DMS79 treated with DMSO at 0.1 percent for 48 hours (cell line): Measurements from ENCODE around the gene PDGFC.

Experiments used
- DNase-seq: peaks from one replicate; lab custom pipeline; 2025; lab: John Stamatoyannopoulos, UW

Gene PDGFC

DNA sequence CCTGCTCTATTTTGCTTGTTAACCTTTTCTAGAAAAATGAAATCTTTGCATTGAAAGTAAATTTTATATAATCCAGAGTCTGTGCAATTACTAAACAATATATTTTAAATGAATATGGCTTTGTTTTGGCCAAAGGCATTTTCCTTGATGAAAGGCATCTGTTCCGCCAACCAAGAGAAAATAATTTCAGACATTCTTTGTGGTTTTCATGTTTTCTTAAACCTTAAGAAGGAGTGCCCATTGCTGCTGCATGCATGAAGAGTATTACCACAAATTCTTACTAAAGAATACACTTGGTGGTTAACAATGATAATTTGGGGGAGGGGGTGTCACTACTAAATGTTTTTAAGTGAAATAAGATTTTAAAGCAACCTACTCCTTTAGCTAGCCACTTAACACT lies 2.7 kb upstream of the PDGFC start:
- DNase-seq, result no peak

DNA sequence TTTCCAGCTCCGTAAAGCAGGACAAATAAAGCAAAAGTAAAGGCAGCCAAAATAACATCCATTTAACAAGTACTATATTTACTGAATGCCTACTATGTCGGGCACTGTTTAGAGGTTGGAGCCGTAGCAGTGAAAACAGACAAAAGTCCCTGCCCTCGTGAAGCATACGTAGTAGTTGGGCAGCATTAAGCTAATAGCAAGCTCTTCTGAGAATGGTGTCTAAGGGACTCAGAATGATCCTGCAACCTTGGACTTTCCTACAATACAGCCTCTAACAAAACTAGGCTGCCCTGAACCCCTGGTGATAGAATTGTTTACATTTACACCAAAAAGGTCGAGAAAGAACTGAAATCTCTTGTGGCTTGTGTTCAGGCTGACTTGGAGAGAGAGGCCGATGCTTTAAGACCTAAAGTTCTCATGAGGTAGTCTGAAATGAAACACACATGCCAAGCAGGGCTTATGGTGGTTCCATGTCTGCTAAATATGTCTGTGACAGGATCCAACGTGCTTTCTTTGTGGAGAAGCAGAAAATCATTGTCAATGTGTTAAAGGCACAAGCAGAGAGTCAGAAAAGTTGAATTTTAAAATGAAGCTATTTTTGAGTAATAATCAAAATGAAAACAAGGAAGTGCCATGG lies 898 bp upstream of the PDGFC start:
- no peak for DNase-seq

DNA sequence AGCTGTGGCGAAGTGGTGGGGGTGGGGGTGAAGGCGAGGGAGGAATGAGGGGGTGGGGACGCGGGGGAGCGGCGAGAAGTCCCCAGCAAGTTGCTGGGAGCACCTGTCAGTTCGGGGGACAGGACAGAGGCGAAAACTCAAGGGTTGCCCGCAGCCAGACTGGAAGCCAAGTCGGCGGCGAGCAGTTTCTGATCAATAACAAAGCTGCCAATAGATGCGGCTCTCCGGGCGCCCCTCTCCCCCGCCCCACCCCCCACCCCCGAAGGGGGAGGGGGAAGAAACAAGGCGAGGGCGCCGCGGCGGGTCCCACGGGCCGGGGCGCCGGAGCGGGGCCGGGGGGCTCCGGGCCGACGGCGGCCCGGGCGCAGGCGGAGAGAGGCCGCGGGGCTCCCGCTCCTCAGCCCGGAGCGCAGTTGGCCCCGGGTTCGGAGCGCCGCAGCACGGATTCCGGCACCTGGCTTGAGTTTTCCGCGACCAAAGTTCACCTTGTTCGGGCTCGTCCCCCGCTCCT lies 379 bp downstream of the PDGFC start:
- DNase-seq, result no peak

DNA sequence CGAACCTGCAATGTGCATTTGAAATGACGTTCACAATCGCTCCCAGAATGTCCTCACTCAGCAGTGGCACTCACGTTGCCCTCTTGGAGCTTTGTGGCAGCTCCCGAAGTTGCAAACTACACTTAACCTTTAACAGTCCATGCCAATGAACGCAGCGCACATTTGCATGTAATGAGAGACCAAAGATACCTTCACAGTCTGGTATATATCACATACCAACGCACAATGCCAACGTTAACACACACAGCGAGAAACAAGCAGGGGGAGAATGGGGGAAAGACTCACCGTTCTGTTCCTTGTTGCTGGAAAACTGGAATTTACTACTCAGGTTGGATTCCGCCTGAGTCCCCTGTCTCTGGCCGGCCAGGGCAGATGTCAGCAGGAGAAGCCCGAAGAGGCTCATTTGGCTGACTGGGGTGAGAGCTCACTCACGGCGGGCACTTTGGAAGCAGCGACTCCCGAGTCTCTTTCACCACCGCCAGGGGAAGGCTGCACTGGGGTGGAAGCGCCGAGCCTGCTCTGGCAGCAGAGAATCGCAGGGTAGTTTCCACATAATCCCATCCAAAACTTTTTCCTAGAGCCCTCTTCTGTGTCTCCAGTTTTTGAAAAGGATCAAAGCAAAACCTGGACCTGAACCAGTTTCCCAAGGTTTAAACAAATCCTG lies 966 bp downstream of the PDGFC start:
- peak; percentile 35 for DNase-seq

DNA sequence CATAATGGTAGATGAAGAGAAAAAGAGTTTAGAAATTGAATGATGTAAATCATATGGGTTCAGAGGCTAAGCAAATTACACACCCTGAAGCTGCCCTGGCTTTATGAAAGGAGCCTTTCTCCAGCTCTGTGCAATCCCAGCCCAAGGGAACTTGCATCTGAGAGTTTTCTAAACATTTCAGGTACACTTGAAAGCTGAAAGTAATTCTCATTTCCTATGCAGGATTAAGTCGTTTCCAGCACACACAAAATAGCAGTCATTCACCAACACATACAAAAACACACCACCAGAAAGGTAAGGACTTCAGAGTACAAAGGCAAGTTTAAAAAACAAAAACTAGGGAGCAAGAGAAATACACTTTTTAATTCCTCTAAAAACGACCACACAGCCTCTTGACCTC lies 1.7 kb downstream of the PDGFC start:
- no peak for DNase-seq

DNA sequence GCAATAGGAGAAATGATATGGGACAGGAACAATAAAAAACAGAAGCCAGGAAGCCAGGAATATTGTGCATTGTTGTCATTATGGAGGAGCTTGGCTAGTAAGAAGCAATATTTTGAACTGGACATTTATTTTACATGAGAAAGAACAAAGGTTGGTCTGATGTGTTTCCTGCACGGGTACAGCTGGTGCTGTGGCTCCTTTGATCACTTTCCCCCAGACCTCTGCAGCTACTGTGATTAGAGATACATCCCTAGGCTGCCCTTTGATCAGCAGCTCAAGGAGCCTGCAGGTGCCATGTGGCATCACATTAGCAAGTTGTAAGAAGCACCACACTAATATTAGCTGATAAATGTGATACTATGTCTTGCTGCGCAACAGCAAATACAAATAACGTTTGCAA lies 2.5 kb downstream of the PDGFC start:
- no peak for DNase-seq

DNA sequence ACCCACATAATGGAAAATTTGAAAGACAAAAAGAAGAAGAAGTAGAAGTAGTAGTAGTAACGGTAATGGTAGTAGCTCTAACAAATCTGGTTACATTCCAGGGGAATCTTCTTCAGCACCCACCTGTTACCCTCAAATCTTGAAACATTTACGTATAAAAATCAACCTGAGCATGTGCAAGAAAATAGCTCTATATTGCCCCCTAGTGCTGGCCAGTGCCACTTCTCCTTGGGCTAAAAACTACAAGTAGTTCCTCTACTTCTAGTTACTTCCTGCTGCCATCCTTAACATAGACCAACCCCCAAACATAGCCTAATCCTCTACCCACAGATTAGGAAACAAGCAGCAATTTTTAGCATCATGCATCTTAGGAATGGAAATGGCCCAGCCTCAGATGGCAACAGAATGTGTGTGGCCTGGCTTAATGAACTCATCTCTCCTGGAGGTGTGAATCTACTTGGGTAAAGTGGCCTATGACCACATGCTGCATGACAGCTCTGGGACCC lies 3.1 kb downstream of the PDGFC start:
- peak; percentile 20 for DNase-seq

DNA sequence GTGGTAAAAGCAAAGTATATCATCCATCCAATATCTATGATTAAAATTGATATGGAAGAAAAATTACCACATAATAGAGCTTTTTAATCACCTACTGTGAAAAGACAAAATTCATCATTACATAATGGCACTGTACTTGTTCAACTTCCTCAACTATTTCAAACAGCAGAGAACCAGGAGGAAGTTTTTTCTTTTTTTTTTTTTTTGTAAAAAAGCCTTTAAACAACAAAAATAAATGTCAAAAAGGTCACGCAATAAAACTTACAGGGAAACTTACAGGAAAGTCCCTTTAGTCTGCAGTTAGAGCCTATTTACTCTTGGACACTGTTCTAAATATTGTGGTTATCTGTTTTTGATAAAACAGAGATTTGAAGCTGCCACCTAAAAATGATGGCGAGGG lies 4.8 kb downstream of the PDGFC start:
- DNase-seq, result no peak

DNA sequence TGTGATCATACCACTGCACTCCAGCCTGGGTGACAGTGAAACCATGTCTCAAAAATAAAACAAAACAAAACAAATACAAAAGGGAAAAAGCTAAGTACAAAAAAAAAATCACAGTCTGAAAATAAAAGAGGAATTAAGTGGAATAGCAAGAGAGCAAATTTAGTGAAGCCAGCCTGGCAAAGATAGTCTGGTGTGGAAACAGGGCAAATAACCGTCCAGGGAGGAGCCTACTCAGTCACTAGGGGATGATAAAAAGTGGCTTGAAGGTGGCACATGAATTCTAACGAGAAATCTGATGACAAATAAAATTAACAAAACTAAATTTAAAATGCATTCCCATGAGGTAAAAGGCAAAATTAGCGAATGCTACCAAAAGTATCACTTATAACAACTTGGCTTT lies 8.2 kb downstream of the PDGFC start:
- no peak for DNase-seq

DNA sequence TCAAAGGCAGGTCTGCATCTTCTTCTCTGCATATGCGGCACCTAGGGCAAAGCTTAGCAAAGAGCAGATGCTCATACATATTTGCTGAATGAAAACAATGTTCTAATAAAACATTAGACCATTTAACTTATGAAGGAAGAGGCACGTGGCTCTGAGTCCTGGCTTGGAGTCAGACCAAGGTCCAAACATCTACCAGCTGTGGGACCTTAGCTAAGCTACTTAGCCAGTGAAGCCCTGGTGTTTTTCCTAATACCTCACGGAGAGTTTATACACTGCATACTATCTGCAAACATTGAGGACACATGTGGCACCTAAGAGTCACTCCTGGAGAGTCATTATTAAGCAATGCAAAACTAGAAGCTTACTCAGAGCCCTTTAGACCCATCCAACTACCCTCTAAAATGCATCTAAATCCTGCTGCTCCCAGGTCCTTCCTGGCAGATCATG lies 9.0 kb downstream of the PDGFC start:
- DNase-seq, result no peak

DNA sequence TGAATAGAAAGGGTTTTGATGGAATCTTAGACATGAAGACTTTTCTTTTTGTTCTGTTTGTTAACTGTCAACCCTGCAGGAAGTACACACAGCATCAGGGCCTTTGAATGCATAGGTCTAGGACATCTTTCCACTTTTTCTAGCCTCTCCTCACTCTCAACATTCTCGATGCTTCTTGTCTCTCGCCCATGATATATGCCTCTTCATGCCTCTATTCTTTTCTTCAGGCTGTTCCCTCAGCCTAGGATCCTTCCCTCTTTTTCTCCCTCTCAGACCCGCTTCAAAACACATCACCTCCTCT lies 9.6 kb downstream of the PDGFC start:
- DNase-seq, result no peak

DNA sequence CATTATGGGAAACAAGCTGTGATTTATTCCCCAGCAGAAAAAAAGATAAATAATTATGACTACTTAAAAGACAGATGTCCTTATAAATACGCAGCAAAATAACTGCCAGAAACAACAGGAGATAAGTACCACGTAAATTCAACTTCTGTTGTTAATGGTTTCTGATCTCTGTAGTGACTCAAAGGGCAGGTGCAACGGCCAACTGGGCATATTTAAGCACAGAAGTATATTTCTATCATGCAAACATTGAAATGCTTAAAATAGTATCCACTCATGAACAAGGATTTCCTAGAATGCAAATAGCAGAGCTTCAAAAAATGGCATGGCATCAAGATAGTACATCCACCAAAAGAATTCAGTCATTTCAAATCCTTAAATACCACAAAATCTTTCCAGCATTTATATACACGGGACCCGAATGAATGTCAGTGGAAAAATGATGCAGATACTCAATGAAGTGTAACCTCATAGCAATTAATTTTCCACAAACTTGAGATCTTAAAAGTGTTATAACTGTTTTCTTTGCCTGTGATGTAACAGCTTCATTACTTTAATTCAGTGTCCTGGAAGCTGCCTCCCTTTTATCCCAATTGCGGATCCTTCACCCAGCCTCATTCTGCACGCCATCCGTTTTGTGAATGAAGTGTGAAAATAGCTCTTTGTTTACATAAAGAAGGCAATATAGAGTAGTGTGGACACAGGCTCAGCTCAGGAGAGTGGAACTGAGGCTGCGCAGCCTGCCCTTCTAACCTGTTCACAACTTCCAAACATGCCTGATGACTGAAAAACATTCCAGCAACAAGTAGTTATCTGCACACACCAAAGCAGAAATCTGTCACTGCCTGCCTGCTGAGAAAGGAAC lies 10.2 kb downstream of the PDGFC start:
- DNase-seq, result no peak

DNA sequence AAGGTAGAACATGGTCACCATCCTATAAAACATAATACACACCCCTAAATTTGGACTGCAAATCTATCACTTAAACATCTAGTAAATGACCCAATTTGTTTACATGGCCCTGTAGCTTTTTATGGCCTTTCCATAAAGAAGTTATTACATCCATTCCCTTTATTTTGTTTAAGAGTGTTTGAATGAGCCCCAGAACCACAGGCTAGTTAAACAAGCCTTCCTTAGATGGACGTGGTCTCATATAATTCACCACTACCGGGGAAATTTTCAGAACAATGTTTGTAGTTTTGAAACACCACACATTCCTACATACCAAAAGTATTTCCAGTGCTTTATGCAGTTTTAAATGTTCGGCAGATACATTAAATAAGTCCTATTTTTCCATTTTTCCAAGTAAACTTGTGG lies 12.3 kb downstream of the PDGFC start:
- no peak for DNase-seq

DNA sequence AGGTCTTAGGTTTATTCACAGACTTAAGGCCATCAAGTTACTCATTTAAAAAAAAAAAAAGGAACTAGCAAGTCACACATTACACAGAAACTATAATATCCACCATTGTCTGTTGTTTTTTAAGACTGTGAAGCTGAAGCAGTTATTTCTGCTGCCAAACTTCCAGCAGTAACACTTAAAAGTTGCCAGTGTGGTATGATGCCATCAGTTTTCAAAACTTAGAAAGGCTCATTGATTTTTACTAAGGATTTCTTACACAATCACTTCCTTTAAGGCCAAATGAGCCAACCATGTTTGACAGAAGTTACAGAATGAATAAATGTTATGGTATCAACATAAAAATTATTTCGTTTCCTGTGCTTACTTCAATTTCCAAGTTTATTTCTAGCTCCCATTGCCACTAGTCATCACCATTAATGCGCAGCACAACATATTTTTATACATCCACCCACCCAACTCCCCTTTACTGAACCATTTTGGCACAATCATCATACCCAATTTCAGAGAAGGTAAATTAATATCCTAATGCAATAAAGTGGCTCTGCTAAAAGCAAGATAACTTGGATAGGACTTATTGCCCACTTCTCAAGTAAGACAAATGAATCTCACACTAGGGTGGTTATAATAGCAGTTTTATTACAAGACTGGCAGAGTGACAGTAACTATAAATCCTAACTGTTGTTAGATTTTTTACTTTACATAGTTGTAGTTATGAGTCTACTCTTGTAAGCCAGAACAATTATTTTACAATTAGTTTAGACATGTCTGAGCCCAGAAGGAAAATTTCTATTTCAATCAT lies 13.1 kb downstream of the PDGFC start:
- DNase-seq, result no peak

DNA sequence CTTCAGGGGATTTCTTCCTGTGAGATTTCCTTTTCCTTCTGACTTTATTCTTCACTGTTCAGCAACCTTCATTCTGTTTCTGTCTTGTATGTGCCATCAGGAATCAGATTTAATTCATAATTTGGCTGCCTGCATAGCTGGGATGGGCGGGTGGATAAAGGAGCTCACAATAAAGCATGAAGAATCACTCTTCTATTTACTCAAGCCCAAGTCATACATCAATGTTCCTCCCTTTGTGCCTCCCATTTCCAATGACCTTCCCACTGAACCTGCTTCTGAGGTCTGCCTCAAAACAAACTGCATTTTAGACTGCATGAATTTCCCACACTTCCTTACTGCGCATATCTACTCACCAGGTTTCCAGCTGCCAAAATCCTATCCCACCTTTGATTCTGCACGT lies 14.0 kb downstream of the PDGFC start:
- DNase-seq, result no peak

DNA sequence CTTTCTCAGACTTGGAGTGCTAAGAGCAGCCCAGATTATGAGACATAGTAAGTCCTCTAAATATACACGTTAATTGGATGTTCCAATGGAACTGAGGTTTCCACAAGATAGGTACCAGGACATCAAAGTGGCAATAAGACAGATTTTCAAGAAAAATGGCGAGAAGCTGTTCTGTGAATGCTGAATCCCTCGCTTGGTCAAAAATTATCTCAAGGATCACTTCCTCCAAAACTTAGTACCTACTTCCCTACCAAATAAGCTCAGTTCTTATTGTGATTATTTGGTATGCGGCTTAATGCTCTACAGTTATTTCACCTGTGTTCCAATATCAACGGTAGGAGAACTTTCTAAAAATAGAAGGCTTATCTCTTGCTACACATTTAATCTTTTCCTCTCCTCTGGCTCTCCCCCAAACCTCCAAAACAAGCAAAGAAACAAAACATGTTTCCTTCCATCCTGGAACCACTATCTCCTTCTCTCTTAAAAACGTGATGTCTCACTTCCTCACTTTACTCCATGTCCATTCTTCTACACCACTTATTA lies 14.7 kb downstream of the PDGFC start:
- no peak for DNase-seq

DNA sequence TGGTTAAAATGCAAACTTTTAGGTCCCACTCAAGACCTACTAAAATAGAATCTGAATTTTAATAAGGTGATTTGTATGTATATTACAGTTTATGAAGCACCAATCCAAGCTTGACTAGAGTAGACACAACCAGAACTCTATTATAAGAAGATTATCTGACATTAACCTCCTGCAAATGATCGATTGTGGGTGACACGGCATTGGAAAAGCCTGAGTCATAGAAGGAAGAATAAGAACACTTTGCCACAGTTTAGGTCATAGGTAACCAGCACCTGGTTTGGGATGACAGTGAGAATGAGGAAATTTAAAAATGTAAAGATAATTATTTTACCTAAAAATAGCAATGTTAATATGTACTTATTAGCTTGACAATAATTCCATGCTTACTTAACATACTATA lies 15.2 kb downstream of the PDGFC start:
- no peak for DNase-seq

DNA sequence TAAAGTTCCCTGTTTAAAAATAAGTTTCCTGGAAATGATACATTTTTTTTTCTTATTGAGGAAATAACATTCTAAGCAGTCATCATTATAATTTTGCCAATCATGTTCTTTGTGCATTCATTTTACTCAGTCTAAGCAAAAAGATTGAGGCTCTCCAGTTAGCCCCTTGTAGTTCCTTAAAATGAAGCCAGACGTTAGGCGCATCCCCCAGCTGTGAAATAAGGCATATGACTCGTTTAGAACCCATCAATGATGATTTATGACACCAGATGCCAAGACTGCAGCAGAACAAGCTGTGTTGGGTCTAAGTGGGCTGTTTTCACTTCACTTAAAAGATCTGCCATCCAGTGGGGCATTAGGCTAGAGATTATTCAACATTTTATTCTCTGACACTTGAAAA lies 17.0 kb downstream of the PDGFC start:
- no peak for DNase-seq

DNA sequence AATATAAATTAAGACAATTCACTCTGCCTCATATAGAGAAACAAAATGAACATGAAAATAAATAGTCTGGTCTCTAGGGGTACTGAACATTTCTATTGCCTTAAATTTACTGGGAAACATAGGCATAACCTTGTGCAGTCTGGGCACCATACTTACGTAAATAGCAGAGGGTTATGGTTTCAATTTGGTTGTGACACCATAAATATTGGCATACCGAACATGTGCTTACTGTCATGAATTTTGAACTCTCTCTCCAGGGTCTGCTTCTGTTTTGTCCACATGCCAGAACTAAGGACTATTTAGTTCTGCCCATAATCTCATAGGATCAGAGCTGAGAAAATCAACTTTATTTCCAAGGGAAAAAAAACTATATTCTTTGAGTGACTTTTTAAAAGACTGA lies 17.6 kb downstream of the PDGFC start:
- DNase-seq, result no peak

DNA sequence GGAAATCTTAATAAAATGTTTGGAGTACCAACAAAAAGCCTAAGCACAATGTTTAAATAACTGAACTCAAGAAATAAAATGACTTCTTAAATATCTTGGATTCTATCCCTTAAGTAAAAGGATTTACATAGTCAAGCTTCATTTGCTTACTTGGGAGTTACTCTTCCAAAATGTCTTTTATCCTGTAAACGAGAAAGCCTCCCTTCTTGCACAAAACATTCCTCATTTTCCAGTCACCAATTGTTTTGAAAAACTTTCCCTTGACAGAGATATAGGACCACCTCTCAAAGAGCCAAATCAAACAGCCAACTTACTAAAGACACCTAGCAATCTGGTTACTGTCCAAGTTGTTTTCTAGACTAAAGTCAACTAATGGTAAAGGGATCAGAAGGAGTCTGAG lies 18.6 kb downstream of the PDGFC start:
- DNase-seq, result no peak

DNA sequence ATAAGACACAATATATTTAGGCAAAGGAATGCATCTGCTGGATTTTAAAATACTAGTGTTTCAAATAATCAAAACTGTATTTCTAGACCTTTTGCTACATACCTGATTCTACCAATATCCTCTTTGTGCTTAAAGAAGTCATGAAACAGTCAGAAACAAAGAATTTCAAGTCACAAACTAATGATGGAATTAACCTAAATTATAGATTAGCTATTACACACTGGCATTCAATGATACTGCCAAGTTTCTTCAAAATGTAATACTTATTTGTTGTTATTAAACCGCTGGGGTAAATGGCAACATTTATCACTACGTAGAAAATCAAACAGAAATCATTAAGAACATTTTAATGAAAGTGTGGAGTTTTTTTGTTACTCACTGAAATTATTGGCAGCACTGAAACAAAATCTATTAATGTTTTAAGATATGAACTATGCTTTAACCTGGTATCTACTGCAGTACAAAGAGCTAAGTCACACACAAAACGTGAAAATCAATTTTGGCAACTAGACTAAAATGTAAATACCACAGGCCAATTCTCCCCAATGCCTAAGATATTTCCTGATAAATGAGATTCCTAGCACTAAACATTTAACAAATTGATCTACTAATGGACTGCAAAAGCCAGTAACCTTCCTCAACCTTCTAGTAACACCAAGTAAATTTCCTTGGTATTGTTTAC lies 19.4 kb downstream of the PDGFC start:
- no peak for DNase-seq
